ENCODE data around the gene RUFY3. TPM values are rescaled to one million over a fixed set of nuclear protein-coding genes. Genes with fewer than 3 reads are reported as not detected.
"Not testable (repeated sequence)": the region's sequence is repeated elsewhere in the genome, so short reads cannot be mapped to it uniquely, and the experiment has no call there.

The RUFY3 gene
- total and polyA plus RNA-seq, 4 donors = 9.2 to 35.2 (median 15.0) TPM

DNA sequence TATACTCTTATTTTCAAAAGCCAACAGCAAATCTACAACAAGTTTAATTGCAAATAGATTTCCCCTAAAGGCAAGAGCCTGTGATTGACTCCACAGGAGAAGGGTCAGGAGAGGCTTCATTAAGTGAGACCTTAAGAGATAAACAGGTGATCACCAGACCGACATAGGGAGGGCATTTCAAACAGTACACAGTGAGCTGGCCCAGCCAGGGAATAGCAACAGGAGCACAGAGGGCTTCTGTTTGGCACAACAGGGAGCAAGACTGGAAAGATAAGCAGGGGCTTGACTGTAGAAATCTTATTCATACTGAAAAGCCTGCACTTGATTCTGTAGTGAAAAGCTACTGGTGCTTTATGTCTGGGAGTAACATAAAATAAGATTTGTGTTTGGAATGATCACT, 3.9 kb downstream of the RUFY3 start (continued):
- TF ChIP-seq, protein P1, sequence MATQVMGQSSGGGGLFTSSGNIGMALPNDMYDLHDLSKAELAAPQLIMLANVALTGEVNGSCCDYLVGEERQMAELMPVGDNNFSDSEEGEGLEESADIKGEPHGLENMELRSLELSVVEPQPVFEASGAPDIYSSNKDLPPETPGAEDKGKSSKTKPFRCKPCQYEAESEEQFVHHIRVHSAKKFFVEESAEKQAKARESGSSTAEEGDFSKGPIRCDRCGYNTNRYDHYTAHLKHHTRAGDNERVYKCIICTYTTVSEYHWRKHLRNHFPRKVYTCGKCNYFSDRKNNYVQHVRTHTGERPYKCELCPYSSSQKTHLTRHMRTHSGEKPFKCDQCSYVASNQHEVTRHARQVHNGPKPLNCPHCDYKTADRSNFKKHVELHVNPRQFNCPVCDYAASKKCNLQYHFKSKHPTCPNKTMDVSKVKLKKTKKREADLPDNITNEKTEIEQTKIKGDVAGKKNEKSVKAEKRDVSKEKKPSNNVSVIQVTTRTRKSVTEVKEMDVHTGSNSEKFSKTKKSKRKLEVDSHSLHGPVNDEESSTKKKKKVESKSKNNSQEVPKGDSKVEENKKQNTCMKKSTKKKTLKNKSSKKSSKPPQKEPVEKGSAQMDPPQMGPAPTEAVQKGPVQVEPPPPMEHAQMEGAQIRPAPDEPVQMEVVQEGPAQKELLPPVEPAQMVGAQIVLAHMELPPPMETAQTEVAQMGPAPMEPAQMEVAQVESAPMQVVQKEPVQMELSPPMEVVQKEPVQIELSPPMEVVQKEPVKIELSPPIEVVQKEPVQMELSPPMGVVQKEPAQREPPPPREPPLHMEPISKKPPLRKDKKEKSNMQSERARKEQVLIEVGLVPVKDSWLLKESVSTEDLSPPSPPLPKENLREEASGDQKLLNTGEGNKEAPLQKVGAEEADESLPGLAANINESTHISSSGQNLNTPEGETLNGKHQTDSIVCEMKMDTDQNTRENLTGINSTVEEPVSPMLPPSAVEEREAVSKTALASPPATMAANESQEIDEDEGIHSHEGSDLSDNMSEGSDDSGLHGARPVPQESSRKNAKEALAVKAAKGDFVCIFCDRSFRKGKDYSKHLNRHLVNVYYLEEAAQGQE (IDR thresholded peaks at IDR 0.05) = no peak
- TF ChIP-seq FOXA1 (IDR thresholded peaks at IDR 0.05) = no peak
- no peak for TF ChIP-seq TAF1 (conservative IDR thresholded peaks at IDR 0.05)

DNA sequence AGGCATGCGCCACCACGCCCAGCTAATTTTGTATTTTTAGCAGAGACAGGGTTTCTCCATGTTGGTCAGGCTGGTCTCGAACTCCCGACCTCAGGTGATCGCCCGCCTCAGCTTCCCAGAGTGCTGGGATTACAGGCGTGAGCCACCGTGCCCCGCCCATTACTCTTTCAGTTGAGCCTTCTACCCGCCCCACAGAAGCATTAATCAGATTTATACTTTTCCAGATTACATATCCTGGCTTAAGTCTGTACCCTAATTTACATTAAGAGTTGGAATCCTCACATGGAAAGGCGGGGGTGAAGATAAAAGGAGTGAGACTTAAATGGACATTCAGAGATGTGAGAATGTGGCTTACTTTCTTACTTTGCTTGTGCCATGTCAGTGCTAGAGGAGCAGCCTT, 4.8 kb downstream of the RUFY3 start:
- not testable (repeated sequence) for H3K27me3 ChIP-seq (ENCODE audit: control insufficient read depth in 4 of 4, insufficient read depth in 4 of 4, low read length in 3 of 4); DNase-seq (ENCODE audit: low spot score); H3K27ac ChIP-seq (ENCODE audit: low read depth in 1 of 2, low read length in 2 of 2); H3K4me3 ChIP-seq (ENCODE audit: low read depth in 1 of 3, low read length in 3 of 3); H3K4me1 ChIP-seq (ENCODE audit: control insufficient read depth in 4 of 4, insufficient read depth in 4 of 4, low read length in 3 of 4); H3K9ac ChIP-seq (ENCODE audit: low read depth in 1 of 2, low read length in 2 of 2); H3K9me3 ChIP-seq (ENCODE audit: control insufficient read depth in 4 of 4, low read length in 3 of 4); H3K36me3 ChIP-seq (ENCODE audit: control insufficient read depth in 4 of 4, insufficient read depth in 3 of 4, low read depth in 1 of 4, low read length in 3 of 4)
- 98% methylated on average over 11 of the region's 11 CpGs for WGBS

DNA sequence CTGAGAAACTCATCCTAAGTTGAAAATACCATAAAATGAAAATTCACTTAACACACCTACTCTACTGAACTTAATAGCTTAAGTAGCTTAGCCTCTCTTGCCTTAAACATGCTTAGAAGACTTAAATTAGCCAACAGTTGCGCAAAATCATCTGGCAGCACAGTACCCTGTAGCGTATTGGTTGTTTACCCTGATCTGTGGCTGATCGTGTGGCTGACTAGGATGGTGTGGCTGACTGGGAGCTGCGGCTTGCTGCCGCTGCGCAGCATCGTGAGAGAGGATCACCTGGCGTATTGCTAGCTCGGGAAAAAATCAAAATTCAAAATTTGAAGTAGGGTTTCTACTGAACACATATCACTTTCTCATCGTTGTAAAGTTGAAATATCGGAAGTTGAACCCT, 6.3 kb downstream of the RUFY3 start:
- no peak for DNase-seq (ENCODE audit: low spot score)
- no peak overlapping the region for H3K9ac ChIP-seq (ENCODE audit: low read depth in 1 of 2, low read length in 2 of 2)

DNA sequence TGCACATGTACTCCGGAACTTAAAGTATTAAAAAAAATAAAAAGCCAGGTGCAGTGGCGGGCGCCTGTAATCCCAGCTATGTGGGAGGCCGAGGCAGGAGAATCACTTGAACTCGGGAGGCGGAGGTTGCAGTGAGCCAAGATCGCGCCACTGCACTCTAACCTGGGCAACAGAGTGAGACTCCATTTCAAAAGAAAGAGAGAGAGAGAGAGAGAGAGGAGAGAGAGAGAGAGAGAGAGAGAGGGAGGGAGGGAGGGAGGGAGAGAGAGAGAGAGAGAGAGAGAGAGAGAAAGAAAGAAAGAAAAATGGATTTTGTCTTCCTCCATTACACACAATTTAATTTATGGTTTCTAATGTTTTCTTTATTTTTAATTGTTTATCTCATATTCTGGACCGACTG, 11.1 kb downstream of the RUFY3 start:
- H3K4me3 ChIP-seq (ENCODE audit: low read depth in 1 of 3, low read length in 3 of 3); DNase-seq (ENCODE audit: low spot score); H3K27ac ChIP-seq (ENCODE audit: low read depth in 1 of 2, low read length in 2 of 2); H3K36me3 ChIP-seq (ENCODE audit: control insufficient read depth in 4 of 4, insufficient read depth in 3 of 4, low read depth in 1 of 4, low read length in 3 of 4); H3K9me3 ChIP-seq (ENCODE audit: control insufficient read depth in 4 of 4, low read length in 3 of 4); H3K9ac ChIP-seq (ENCODE audit: low read depth in 1 of 2, low read length in 2 of 2); H3K27me3 ChIP-seq (ENCODE audit: control insufficient read depth in 4 of 4, insufficient read depth in 4 of 4, low read length in 3 of 4): not testable (repeated sequence)
- peaks cover 2 to 14% (median 10%) of the 10 kb centered on the region in 4 donors for H3K4me1 ChIP-seq (ENCODE audit: control insufficient read depth in 4 of 4, insufficient read depth in 4 of 4, low read length in 3 of 4)
- 91% methylated on average over 9 of the region's 9 CpGs for WGBS

More for the DNA sequence above, 6.3 kb downstream of the RUFY3 start:
- Histone ChIP-seq H3K4me3 (ENCODE audit: low read depth in 1 of 3, low read length in 3 of 3) (no peak overlapping the region), H3K27me3 (ENCODE audit: control insufficient read depth in 4 of 4, insufficient read depth in 4 of 4, low read length in 3 of 4) (no peaks in the 10 kb centered on the region), H3K36me3 (ENCODE audit: control insufficient read depth in 4 of 4, insufficient read depth in 3 of 4, low read depth in 1 of 4, low read length in 3 of 4) (no peaks in the 10 kb centered on the region), H3K27ac (ENCODE audit: low read depth in 1 of 2, low read length in 2 of 2) (no peak overlapping the region), H3K4me1 (ENCODE audit: control insufficient read depth in 4 of 4, insufficient read depth in 4 of 4, low read length in 3 of 4) (no peaks in the 10 kb centered on the region), H3K9me3 (ENCODE audit: control insufficient read depth in 4 of 4, low read length in 3 of 4) (no peaks in the 10 kb centered on the region)
- WGBS = 86% methylated on average over 11 of the region's 11 CpGs
- TF ChIP-seq, protein P2, sequence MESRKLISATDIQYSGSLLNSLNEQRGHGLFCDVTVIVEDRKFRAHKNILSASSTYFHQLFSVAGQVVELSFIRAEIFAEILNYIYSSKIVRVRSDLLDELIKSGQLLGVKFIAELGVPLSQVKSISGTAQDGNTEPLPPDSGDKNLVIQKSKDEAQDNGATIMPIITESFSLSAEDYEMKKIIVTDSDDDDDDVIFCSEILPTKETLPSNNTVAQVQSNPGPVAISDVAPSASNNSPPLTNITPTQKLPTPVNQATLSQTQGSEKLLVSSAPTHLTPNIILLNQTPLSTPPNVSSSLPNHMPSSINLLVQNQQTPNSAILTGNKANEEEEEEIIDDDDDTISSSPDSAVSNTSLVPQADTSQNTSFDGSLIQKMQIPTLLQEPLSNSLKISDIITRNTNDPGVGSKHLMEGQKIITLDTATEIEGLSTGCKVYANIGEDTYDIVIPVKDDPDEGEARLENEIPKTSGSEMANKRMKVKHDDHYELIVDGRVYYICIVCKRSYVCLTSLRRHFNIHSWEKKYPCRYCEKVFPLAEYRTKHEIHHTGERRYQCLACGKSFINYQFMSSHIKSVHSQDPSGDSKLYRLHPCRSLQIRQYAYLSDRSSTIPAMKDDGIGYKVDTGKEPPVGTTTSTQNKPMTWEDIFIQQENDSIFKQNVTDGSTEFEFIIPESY (IDR thresholded peaks at IDR 0.05) = no peak
- TF ChIP-seq, protein P3, sequence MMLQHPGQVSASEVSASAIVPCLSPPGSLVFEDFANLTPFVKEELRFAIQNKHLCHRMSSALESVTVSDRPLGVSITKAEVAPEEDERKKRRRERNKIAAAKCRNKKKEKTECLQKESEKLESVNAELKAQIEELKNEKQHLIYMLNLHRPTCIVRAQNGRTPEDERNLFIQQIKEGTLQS (IDR thresholded peaks at IDR 0.05) = no peak
- no peak for TF ChIP-seq TAF1 (conservative IDR thresholded peaks at IDR 0.05)
